ENCODE data around the gene KHDC1L. TPM values are rescaled to one million over a fixed set of nuclear protein-coding genes. Genes with fewer than 3 reads are reported as not detected.
A peak's percentile ranks its signal among the peaks of the same experiment; 100 is the strongest.
"Not testable (repeated sequence)": the region's sequence is repeated elsewhere in the genome, so short reads cannot be mapped to it uniquely, and the experiment has no call there.

The KHDC1L gene
- total and polyA plus RNA-seq, 10 donors, result not detected

GRCh38 chr6:73194744-73195143 is 30.6 kb downstream of the KHDC1L start:
- DNase-seq, result no peak
- H3K27ac ChIP-seq, result peak overlapping the region in 4 of 8 donors; percentile 45 to 73 (median 60)
- WGBS, 5 donors, result 80 to 95% (median 88%) methylated on average over 7 of the region's 7 CpGs
- TF ChIP-seq POLR2AphosphoS5 (IDR thresholded peaks at IDR 0.05), result no peak
- TF ChIP-seq CTCF (IDR thresholded peaks at IDR 0.05 in 8 of 11, conservative IDR thresholded peaks at IDR 0.05 in 3 of 11), result no peak
- no peak for TF ChIP-seq POLR2A (IDR thresholded peaks at IDR 0.05)
- peaks cover 0 to 12% (median 0%) of the 10 kb centered on the region in 6 donors for H3K36me3 ChIP-seq
- H3K27me3 ChIP-seq (replicated peaks in 1 of 7), result no peaks in the 10 kb centered on the region
- no peak overlapping the region for H3K4me3 ChIP-seq
- intact Hi-C loops (cut with DNase I; ENCODE audit: low total_unique reads), result no loop called here
- H3K9me3 ChIP-seq, result no peaks in the 10 kb centered on the region
- no peaks in the 10 kb centered on the region for H3K4me1 ChIP-seq

- DNase-seq; H3K4me3 ChIP-seq; intact Hi-C loops (cut with DNase I; ENCODE audit: low total_unique reads); H3K27ac ChIP-seq; H3K27me3 ChIP-seq (replicated peaks in 1 of 7); H3K9me3 ChIP-seq; H3K4me1 ChIP-seq: not testable (repeated sequence)
- 88 to 99% (median 97%) methylated on average over 4 of the region's 4 CpGs for WGBS, 5 donors
- peaks cover 0 to 12% (median 0%) of the 10 kb centered on the region in 6 donors for H3K36me3 ChIP-seq
Observed at GRCh38 chr6:73193302-73193701, 32.0 kb downstream of the KHDC1L start.

- Histone ChIP-seq H3K27me3 (replicated peaks in 1 of 7) (no peaks in the 10 kb centered on the region), H3K27ac (no peak overlapping the region), H3K4me1 (peaks cover 0 to 16% (median 3%) of the 10 kb centered on the region in 6 donors), H3K36me3 (no peaks in the 10 kb centered on the region), H3K4me3 (no peak overlapping the region), H3K9me3 (no peaks in the 10 kb centered on the region)
- peak in 1 of 11 experiments; percentile 12 for TF ChIP-seq CTCF (IDR thresholded peaks at IDR 0.05 in 8 of 11, conservative IDR thresholded peaks at IDR 0.05 in 3 of 11)
- no peak for TF ChIP-seq POLR2AphosphoS5 (IDR thresholded peaks at IDR 0.05)
- 84 to 90% (median 86%) methylated on average over 2 of the region's 2 CpGs for WGBS, 5 donors
- no peak for DNase-seq
- intact Hi-C loops (cut with DNase I; ENCODE audit: low total_unique reads), result loop anchor here (10.0 kb wide), 1 partner anchor 767 kb away; no protein-coding TSS in a partner anchor
Observed at GRCh38 chr6:73182021-73182607, 43.2 kb downstream of the KHDC1L start.

GRCh38 chr6:73180763-73181619 is 44.3 kb downstream of the KHDC1L start:
- Histone ChIP-seq H3K27ac (peak overlapping the region in 1 of 8 donors; percentile 9), H3K4me1 (peaks cover 0 to 25% (median 5%) of the 10 kb centered on the region in 6 donors), H3K27me3 (replicated peaks in 1 of 7) (no peaks in the 10 kb centered on the region), H3K9me3 (no peaks in the 10 kb centered on the region), H3K36me3 (no peaks in the 10 kb centered on the region), H3K4me3 (peak overlapping the region in 5 of 8 donors; percentile 8 to 55 (median 10))
- intact Hi-C loops (cut with DNase I; ENCODE audit: low total_unique reads), result loop anchor here (10.0 kb wide), 1 partner anchor 766 kb away; no protein-coding TSS in a partner anchor
- 23 to 30% (median 29%) methylated on average over 7 of the region's 7 CpGs for WGBS, 5 donors
- DNase-seq, result no peak
- TF ChIP-seq CTCF (IDR thresholded peaks at IDR 0.05 in 8 of 11, conservative IDR thresholded peaks at IDR 0.05 in 3 of 11) (peak; percentile 54 to 81 (median 77)), POLR2A (IDR thresholded peaks at IDR 0.05) (no peak)

All from spleen (tissue), 11 donors.